Left colon (tissue), 2 donors: ENCODE measurements around the gene ATPAF2. TPM values are rescaled to one million over a fixed set of nuclear protein-coding genes. Genes with fewer than 3 reads are reported as not detected.

Source experiments
- ATAC-seq: fragments of 200-7000 bp; cut with Tn5 transposase; one replicate; pipeline ENCODE4 v1.9.1; 2020; ENCODE audit warnings: mild to moderate bottlenecking, moderate library complexity
- DNase-seq, 2 donors: peaks; one replicate each; pipeline ENCODE4 v3.0.0-alpha.2; 2020
- intact Hi-C, 2 donors: fragments of 100-400 bp; cut with DNase I in 1 of 2; cut with micrococcal nuclease in 1 of 2; formaldehyde crosslinking; loops; one replicate each; pipeline versions ENCODE4 v1.11.2 to v1.14.0; 2022; cut with DNase I, micrococcal nuclease
- total RNA-seq, 2 donors: library from RNA; stranded (reverse); fragmentation: NEBNext Ultra II Directional; extraction: Animal tissue kit (Norgen Biotek cat#: 25700); gene quantifications; one replicate each; pipeline ENCODE4 v1.2.1, GENCODE V29; 2021
- donor health status: DM: no; HTN: no; CAD: no.
- donor health status: DM: yes; HTN: yes; CAD: no.

Gene ATPAF2
- total RNA-seq, 2 donors from 2014 or later, result 29.0 to 32.0 TPM

DNA sequence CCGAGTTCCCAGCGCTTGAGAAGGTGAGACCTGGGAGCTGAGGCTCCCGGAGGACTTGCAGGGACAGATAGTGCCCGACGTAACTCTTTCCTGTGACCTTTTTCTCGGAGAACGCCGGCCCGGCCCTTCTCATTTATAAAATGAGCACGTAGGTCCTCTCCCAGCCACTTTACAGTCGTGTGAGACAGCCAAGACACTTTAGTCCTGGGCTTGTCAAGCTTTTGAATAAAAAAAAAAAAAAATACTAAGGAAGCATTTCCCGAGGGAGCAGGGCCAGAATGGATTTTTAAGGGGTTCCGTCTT is 66.1 kb downstream of the ATPAF2 start:
- no peak for DNase-seq
- intact Hi-C loops, result no loop called here
- no peak for ATAC-seq

DNA sequence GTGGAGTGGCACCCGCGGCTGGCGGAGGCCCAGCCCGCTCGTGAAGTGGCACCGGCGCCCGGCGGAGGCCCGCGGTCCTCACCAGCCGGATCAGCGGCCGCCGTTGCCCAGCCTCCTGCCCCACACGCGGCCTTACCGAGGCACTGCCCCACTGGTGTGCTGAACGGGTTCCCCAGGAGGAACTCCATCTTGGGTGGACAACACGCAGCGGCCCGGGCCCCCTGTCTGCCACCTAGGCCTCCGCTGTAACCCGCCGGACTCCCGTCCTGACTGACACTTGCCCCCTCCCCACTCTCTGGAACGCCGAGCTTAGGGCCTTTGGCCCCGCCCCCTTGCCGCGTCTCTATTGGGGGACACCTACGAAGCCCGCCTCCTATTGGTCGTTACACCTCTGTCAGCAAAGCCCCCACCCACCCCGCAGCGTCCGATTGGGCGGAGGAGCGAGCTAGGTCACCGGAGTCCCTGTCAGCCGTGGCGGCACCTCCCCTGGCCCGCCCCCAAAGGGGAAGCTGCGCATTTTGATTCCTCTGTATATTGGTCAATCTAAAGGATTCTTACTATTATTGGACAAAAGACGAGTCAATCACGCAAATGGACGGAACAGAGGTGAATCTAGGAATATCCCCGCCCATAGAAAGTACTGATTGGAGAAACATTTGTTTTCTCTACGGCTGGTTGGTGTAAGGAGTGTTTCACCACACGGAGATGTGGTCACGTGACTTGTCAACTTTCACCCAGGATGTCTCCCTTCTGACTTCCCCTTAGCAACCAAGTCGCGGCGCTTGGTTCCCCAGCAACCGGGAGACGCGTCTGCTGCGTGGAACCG is 66.6 kb downstream of the ATPAF2 start, which contains the start of the genes DRC3 and TOM1L2:
Gene DRC3, plus strand, starts transcription at position 737 of the 826 bp plus-strand sequence. CDS start 4,737 bp downstream, outside the sequence.
Gene TOM1L2, minus strand, starts transcription at position 275 of the 826 bp plus-strand sequence. Its CDS starts 87 bp downstream, at position 188.
- DNase-seq (peak; percentile 100), ATAC-seq (peak; percentile 92)
- intact Hi-C loops, result no loop called here

DNA sequence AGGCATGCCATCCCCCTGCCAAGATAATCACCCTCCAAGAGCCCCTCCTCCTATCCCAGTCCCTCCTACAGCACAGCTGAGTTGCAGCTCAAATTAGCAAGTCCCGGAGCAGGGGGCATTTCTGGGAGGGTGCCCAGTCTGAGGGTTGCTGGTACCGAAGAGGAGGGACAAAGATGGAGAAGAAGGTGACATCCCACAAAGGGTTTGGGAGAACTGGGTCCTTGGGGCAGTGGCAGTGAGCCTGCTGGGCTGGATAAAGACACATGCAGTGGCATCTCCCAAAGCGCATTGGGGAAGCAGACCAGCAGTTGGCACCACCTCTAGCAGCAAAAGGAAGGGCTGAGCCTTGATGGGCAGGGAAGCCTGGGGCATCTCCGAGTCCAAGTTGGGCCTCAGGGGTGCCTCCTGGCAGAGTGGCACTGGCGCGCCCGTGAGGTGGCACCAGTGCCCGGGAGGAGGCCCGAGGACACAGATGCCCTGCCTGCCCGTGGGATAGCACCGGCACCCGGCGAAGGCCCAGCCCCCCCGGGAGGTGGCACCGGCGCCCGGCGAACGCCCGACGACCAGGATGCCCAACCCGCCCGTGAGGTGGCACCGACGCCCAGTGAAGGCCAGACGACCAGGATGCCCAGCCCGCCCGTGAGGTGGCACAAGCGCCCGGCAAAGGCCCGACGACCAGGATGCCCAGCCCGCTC is 67.4 kb downstream of the ATPAF2 start:
- DNase-seq, result peak; percentile 49 to 58
- ATAC-seq, result peak; percentile 27
- intact Hi-C loops, result no loop called here

DNA sequence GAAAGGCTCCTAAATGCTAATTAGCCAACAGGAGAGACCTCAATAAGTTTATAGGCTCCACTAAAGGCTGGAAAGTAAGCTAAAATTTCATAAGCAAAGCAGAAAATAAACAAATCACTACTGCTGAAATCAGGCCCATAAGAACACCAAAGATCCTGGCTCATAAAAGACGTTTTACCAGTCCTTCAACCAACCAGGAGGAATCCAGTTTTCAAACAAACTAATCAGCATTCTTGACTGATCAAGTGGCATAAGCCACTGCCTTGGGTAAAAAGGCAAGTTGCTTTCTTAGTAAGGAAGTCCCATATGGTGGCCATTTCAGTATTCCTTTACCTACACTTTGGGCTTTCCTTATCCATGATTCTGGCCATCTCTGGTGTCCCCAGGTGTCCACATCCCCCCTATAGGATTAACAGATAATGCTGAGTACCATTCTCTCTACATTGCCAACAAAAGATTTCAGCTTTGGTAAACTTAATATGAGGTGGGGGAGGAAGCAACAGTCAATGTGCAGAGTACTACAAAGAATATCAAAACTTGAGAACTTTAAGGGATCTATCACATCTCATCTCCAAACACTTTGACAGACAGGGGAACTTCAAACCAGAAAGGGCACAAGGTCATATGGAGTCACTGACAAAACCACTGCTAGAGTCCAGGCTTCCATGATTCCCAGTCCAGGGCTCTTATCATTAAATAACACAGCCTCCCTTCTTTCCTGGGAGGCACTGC is 68.1 kb downstream of the ATPAF2 start:
- ATAC-seq (no peak), DNase-seq (no peak)
- intact Hi-C loops, result no loop called here

Other genes with a start within 250 kb of the ATPAF2 start
- 100 to 1,000 TPM; 125 to 161 TPM for gene SREBF1, start 202.2 kb downstream of the ATPAF2 start, total RNA-seq
- gene TOM1L2, start 66.8 kb downstream of the ATPAF2 start, total RNA-seq, result 10 to 100 TPM; 55.5 to 72.9 TPM
- 1 to 10 TPM in 1 of 2 donors, under 1 TPM in 1; 0.61 to 1.3 TPM for gene DRC3, start 66.3 kb downstream of the ATPAF2 start, total RNA-seq
- 1 to 10 TPM; 4.7 to 7.0 TPM for gene GID4, start 240 bp upstream of the ATPAF2 start, total RNA-seq
- gene DRG2, start 48.8 kb upstream of the ATPAF2 start, total RNA-seq, result 10 to 100 TPM; 25.4 to 29.3 TPM
- gene MYO15A, start 69.6 kb upstream of the ATPAF2 start, total RNA-seq, result 1 to 10 TPM in 1 of 2 donors, under 1 TPM in 1; 0.75 to 2.4 TPM
- gene ALKBH5, start 144.7 kb upstream of the ATPAF2 start, total RNA-seq, result 10 to 100 TPM; 83.7 to 89.8 TPM
- gene LLGL1, start 186.5 kb upstream of the ATPAF2 start, total RNA-seq, result 1 to 10 TPM; 7.5 to 8.6 TPM
- gene FLII, start 219.6 kb upstream of the ATPAF2 start, total RNA-seq, result 100 to 1,000 TPM; 276 to 285 TPM
- gene MIEF2, start 221.5 kb upstream of the ATPAF2 start, total RNA-seq, result 10 to 100 TPM; 13.8 to 18.3 TPM